ENCODE data around the gene MEGF8.

DNA sequence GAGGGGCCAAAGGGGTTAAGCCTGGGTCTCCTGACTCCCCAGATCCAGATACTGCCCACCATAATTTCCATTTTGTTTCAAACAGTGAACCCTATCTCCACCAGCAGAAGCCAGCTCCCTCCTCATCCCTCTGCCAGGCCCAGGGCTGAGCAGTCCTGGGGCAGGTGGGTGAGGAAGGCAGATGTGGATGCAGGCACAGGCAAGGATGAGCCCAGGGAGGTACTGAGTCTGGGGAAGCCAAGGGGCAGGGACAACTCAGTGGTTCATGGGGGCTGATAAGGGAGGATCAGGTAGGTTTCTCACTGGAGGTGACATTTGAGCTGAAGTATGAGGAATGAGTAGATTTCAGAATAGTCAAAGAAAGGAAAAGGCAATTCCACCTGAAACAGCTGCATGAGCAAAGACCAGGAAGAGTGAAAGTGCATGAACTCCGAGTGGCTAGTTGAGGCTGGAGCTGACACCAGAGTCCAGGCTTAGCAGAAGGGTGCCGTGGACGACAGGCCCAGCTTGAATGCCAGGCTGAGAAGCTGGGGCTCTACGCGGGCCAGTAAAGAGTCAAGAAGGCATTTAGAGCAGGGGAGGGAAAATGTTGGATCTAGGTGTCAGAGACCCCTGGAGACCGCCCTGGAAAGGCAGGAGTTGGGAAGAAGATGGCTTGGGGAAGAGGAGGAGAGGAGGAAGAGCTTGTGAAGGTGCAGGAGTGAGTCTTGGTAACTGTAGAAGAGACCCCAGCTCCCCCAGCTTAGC is 46.1 kb upstream of the MEGF8 start:
- TF ChIP-seq, protein P1, sequence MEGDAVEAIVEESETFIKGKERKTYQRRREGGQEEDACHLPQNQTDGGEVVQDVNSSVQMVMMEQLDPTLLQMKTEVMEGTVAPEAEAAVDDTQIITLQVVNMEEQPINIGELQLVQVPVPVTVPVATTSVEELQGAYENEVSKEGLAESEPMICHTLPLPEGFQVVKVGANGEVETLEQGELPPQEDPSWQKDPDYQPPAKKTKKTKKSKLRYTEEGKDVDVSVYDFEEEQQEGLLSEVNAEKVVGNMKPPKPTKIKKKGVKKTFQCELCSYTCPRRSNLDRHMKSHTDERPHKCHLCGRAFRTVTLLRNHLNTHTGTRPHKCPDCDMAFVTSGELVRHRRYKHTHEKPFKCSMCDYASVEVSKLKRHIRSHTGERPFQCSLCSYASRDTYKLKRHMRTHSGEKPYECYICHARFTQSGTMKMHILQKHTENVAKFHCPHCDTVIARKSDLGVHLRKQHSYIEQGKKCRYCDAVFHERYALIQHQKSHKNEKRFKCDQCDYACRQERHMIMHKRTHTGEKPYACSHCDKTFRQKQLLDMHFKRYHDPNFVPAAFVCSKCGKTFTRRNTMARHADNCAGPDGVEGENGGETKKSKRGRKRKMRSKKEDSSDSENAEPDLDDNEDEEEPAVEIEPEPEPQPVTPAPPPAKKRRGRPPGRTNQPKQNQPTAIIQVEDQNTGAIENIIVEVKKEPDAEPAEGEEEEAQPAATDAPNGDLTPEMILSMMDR (IDR thresholded peaks at IDR 0.05), result no peak
- TF ChIP-seq ZFX (IDR thresholded peaks at IDR 0.05; ENCODE audit: borderline replicate concordance), result no peak

All from 22Rv1 (cell line).